ENCODE data around the gene SNORC. TPM values are rescaled to one million over a fixed set of nuclear protein-coding genes. Genes with fewer than 3 reads are reported as not detected.
"Not testable (repeated sequence)": the region's sequence is repeated elsewhere in the genome, so short reads cannot be mapped to it uniquely, and the experiment has no call there.

The SNORC gene
- total RNA-seq = 10 to 100 TPM; 35.0 to 38.2 TPM
- long read RNA-seq, transcript SNORC-206 (2 exons, 2,782 nt) = major isoform, 22 of 32 reads
- long read RNA-seq, partial matches to known transcripts = 0 of 32 reads
- long read RNA-seq, other reads (novel, unspliced or antisense) = 9 of 32 reads

DNA sequence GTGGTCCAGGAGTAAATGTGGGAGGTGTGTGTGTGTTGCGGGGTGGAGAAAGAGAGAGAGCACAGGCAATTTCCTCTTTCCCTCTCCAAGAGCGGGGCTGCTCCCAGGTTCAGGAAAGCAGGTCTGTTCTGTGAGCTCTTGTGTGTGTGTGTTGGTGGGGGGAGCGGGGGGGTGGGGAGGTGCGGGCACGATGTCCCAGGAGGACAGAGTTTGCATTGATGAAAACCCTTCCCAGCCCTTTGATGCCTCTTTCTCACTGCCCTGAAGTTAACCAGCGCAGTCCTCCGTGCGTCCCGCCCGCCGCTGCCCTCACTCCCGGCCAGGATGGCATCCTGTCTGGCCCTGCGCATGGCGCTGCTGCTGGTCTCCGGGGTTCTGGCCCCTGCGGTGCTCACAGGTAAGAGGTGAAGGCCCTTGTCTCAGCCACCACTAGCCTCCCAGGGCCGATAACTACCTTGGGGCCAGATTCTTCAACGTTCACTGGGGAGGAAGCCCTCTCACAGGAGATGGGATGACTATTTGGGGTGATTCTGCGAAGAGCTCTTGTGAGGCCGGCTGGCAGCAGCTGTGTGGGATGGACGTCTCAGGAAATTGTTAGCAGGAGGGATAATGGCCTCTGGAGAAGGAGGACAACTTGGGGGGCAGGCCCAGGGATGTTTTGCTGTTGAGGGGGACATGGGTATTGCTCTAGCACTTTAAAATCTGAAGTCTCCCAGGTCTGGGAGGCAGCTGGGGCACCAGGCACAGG lies at the start of gene SNORC:
Gene SNORC, plus strand, starts transcription at position 247 of the 748 bp plus-strand sequence. Its CDS starts 78 bp downstream, at position 325.
- no peak for ATAC-seq
- intact Hi-C loops (cut with DNase I, micrococcal nuclease) = no loop called here
- DNase-seq = no peak

GRCh38 chr2:232829988-232830387 lies 40.1 kb upstream of the SNORC start:
- ATAC-seq (no peak), DNase-seq (no peak)
- intact Hi-C loops (cut with DNase I, micrococcal nuclease) = no loop called here

- ATAC-seq = no peak
- intact Hi-C loops (cut with DNase I, micrococcal nuclease) = no loop called here
- no peak for DNase-seq
These were observed 38.6 kb upstream of the SNORC start for GRCh38 chr2:232831496-232831895.

GRCh38 chr2:232833830-232834229 lies 36.2 kb upstream of the SNORC start:
- intact Hi-C loops (cut with DNase I, micrococcal nuclease) = no loop called here
- DNase-seq (no peak), ATAC-seq (no peak)

- ATAC-seq (peak; percentile 84), DNase-seq (peak; percentile 78 to 82)
- intact Hi-C loops (cut with DNase I, micrococcal nuclease) = no loop called here
These were observed 34.3 kb upstream of the SNORC start for GRCh38 chr2:232835687-232836208.

DNA sequence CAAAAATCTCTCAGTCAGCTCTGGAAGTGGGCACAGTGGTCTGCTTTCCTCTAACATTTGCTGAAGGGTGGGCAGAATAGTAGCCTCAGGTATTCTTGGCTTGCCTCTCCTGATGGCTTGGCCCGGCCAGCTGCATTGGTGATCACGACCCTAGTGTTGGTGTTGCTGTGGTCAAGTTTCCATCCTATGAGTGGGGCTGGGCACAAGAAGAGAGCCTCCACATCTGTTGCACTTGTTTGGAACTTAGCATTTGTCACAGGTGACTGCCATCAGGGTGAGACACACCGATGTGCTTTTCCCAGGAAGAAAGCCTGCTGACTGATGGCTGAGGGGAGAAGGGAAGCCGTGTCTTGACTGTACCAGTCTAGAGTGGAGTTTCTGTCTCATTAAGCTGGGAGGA lies 33.1 kb upstream of the SNORC start:
- DNase-seq = no peak
- no peak for ATAC-seq
- intact Hi-C loops (cut with DNase I, micrococcal nuclease) = no loop called here

DNA sequence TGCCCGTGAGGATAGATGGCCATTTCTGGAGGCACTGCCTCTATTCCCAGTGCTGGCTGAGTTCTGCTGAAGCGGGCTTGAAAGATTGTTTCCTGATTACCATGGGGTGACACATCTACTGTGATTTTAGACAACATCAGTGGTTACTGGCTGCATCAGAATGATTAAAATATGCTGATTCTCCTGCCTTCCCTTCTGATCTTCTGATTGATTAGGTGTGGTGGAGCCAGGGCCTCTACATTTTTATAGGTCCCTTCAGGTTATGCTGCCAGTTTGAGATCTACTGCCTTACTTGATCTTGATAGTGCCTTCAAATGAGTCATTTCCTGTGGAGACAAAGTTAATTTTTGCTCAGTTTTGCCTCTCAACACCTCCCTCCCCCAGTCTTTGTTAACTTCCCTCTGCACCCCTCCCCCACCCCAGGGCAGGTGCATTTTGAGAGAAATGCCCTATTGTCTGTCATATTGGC lies 31.6 kb upstream of the SNORC start:
- intact Hi-C loops (cut with DNase I, micrococcal nuclease) = no loop called here
- ATAC-seq (peak; percentile 53), DNase-seq (peak; percentile 41 to 69)

DNA sequence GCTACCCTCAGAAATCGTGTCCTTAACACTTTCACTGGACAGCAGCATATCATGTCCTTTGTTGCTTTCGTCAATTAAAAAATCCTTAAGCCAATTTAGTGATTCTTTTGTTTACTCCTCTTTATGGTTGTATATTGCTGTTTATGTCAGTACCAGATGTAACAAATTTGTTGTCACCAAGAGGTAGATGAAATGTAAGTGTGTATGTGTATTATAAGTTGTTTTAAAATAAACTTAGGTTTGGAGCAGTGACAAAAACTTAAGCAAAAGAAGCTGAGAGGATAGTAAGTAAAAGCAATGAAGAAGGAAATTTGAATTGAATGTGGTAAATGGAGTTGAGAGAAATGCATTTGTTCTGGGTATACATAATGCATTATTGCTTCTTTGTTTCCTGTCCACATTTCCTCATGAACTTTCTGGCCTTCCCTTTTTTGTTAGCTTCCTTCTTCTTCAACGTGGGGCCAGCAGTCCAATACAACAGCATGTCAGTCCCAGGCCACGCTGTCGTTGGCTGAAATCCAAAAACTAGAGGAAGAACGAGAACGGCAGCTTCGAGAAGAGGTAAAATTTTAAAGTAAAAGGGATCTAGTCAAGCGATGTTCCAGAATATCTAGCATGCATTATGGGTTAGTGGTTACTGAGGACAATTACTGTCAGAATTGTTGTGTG lies 30.5 kb upstream of the SNORC start:
- ATAC-seq (peak; percentile 57), DNase-seq (peak; percentile 67 to 74)
- intact Hi-C loops (cut with DNase I, micrococcal nuclease) = no loop called here

- no peak for ATAC-seq
These were observed 27.4 kb upstream of the SNORC start for GRCh38 chr2:232842689-232843088.

GRCh38 chr2:232843834-232844233 lies 26.2 kb upstream of the SNORC start:
- no peak for DNase-seq
- no peak for ATAC-seq

More at GRCh38 chr2:232842689-232843088, 27.4 kb upstream of the SNORC start:
- intact Hi-C loops (cut with DNase I, micrococcal nuclease) = no loop called here
- DNase-seq = no peak

GRCh38 chr2:232846055-232846454 lies 24.0 kb upstream of the SNORC start:
- ATAC-seq (peak; percentile 50), DNase-seq (no peak)
- intact Hi-C loops (cut with DNase I, micrococcal nuclease) = no loop called here

More at GRCh38 chr2:232843834-232844233, 26.2 kb upstream of the SNORC start:
- intact Hi-C loops (cut with DNase I, micrococcal nuclease) = no loop called here

DNA sequence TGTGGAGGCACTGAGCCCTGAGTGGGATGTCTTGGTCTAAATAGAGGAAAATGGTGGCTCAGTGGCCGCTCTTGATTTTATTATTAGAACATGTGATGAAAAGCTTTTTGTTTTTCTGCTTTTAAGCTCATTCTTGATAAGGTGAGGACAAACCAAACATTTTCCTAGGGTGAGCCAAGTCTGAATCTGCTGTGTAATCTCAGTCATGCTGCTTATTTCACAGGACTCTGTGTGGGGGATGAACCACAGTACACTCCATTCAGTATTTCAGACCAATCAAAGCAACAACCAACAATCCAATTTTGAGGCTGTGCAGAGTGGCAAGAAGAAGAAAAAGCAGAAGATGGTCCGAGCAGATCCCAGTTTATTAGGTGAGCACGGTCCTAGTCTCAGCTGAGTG lies 20.0 kb upstream of the SNORC start:
- no peak for ATAC-seq

DNA sequence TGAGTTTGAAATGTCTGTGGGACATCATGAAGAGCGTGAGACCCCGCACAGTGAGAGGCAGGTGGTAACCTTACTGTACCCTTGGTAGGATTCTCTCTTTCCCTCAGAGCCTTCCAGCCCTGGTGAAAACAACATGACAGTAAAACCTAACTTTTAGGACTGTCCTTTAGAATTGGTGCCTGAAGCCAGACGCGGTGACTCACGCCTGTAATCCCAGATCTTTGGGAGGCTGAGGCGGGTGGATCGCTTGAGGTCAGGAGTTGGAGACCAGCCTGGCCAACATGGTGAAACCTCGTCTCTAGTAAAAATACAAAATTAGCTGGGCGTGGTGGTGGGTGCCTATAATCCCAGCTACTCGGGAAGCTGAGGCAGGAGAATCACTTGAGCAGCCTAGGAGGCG lies 18.0 kb upstream of the SNORC start:
- intact Hi-C loops (cut with DNase I, micrococcal nuclease) = loop anchor here in 1 of 2 donors (10.0 kb wide), 1 partner anchor 393 kb away; no protein-coding TSS in a partner anchor
- not testable (repeated sequence) for DNase-seq, ATAC-seq

More for the DNA sequence above, 20.0 kb upstream of the SNORC start:
- intact Hi-C loops (cut with DNase I, micrococcal nuclease) = loop anchor here in 1 of 2 donors (10.0 kb wide), 1 partner anchor 395 kb away; no protein-coding TSS in a partner anchor
- no peak for DNase-seq

- no peak for ATAC-seq
- intact Hi-C loops (cut with DNase I, micrococcal nuclease) = loop anchor here in 1 of 2 donors (10.0 kb wide), 1 partner anchor 392 kb away; no protein-coding TSS in a partner anchor
- DNase-seq = no peak
These were observed 17.4 kb upstream of the SNORC start for GRCh38 chr2:232852676-232853075.

- DNase-seq = peak; percentile 45 to 57
- intact Hi-C loops (cut with DNase I, micrococcal nuclease) = loop anchor here in 1 of 2 donors (10.0 kb wide), 1 partner anchor 391 kb away; no protein-coding TSS in a partner anchor
- ATAC-seq = peak; percentile 27
These were observed 16.0 kb upstream of the SNORC start for GRCh38 chr2:232854082-232854481.

GRCh38 chr2:232857158-232857563 lies 12.9 kb upstream of the SNORC start:
- no peak for DNase-seq
- peak; percentile 75 for ATAC-seq
- intact Hi-C loops (cut with DNase I, micrococcal nuclease) = loop anchor here in 1 of 2 donors (10.0 kb wide), 1 partner anchor 388 kb away; no protein-coding TSS in a partner anchor

GRCh38 chr2:232859385-232859916 lies 10.6 kb upstream of the SNORC start:
- no peak for DNase-seq
- intact Hi-C loops (cut with DNase I, micrococcal nuclease) = loop anchor here in 1 of 2 donors (10.0 kb wide), 1 partner anchor 385 kb away; no protein-coding TSS in a partner anchor

GRCh38 chr2:232860593-232861241 lies 9.3 kb upstream of the SNORC start:
- intact Hi-C loops (cut with DNase I, micrococcal nuclease) = no loop called here
- no peak for ATAC-seq
- DNase-seq = no peak

More at GRCh38 chr2:232859385-232859916, 10.6 kb upstream of the SNORC start:
- no peak for ATAC-seq

Measured in left colon (tissue), 2 donors.